Liver (tissue), 9 donors: ENCODE measurements around the gene ENTR1. TPM values are rescaled to one million over a fixed set of nuclear protein-coding genes. Genes with fewer than 3 reads are reported as not detected.

ENCODE experiments used
- DNase-seq: peaks from one replicate; pipeline ENCODE4 v3.0.0-alpha.2; 2017; ENCODE audit warnings: low spot score
- H3K27ac ChIP-seq, 2 donors: one replicate each; pipeline ENCODE4 v1.7.0; 2013; ENCODE audit warnings: inconsistent platforms in 2 of 2, low read length in 2 of 2, control low read depth in 1 of 2, low read depth in 1 of 2, mild to moderate bottlenecking in 1 of 2
- H3K27me3 ChIP-seq, 4 donors: one replicate each; pipeline versions ENCODE4 v1.6.1 to v1.7.0; 2013; ENCODE audit warnings: low read length in 3 of 4, inconsistent platforms in 1 of 4, mild to moderate bottlenecking in 1 of 4, moderate library complexity in 1 of 4; ENCODE audit not compliant: control insufficient read depth in 4 of 4, insufficient read depth in 4 of 4
- H3K36me3 ChIP-seq, 4 donors: one replicate each; pipeline versions ENCODE4 v1.6.1 to v1.7.0; 2013; ENCODE audit warnings: low read length in 3 of 4, mild to moderate bottlenecking in 3 of 4, low read depth in 1 of 4, moderate library complexity in 1 of 4; ENCODE audit not compliant: control insufficient read depth in 4 of 4, insufficient read depth in 3 of 4
- H3K4me1 ChIP-seq, 4 donors: one replicate each; pipeline versions ENCODE4 v1.6.1 to v1.7.0; 2013; ENCODE audit warnings: low read length in 3 of 4, mild to moderate bottlenecking in 3 of 4, moderate library complexity in 1 of 4; ENCODE audit not compliant: control insufficient read depth in 4 of 4, insufficient read depth in 4 of 4
- H3K4me3 ChIP-seq, 3 donors: one replicate each; pipeline versions ENCODE4 v1.6.1 to v1.7.0; 2013; ENCODE audit warnings: low read length in 3 of 3, control low read depth in 1 of 3, low read depth in 1 of 3, mild to moderate bottlenecking in 1 of 3
- H3K9ac ChIP-seq, 2 donors: one replicate each; pipeline ENCODE4 v1.7.0; 2013; ENCODE audit warnings: low read length in 2 of 2, mild to moderate bottlenecking in 2 of 2, moderate library complexity in 2 of 2, control low read depth in 1 of 2, low read depth in 1 of 2
- H3K9me3 ChIP-seq, 4 donors: one replicate each; pipeline versions ENCODE4 v1.6.1 to v1.7.0; 2013; ENCODE audit warnings: low read length in 3 of 4; ENCODE audit not compliant: control insufficient read depth in 4 of 4
- EGR1 ChIP-seq, 2 donors: IDR thresholded peaks; 2 replicates each; pipeline ENCODE4 v1.6.1; 2016 to 2018; ENCODE audit warnings: antibody characterized with exemption in 2 of 2, low read depth in 2 of 2
- FOXA2 ChIP-seq: IDR thresholded peaks from 2 replicates; pipeline ENCODE4 v1.6.1; 2016; ENCODE audit warnings: antibody characterized with exemption
- GABPA ChIP-seq, 2 donors: IDR thresholded peaks in 1 of 2; conservative IDR thresholded peaks in 1 of 2; 2 replicates each; pipeline ENCODE4 v1.6.1; 2016; ENCODE audit warnings: antibody characterized with exemption in 2 of 2, mild to moderate bottlenecking in 1 of 2, moderate library complexity in 1 of 2
- HNF4A ChIP-seq, 2 donors: conservative IDR thresholded peaks; 2 replicates each; pipeline ENCODE4 v1.6.1; 2016; ENCODE audit warnings: antibody characterized with exemption in 2 of 2, mild to moderate bottlenecking in 2 of 2
- HNF4G ChIP-seq: IDR thresholded peaks from 2 replicates; pipeline ENCODE4 v1.6.1; 2016; ENCODE audit warnings: antibody characterized with exemption
- JUND ChIP-seq, 2 donors: IDR thresholded peaks; 2 replicates each; pipeline ENCODE4 v1.6.1; 2016; ENCODE audit warnings: antibody characterized with exemption in 2 of 2
- NR2F2 ChIP-seq: IDR thresholded peaks from 2 replicates; pipeline ENCODE4 v1.6.1; 2016; ENCODE audit warnings: antibody characterized with exemption
- RAD21 ChIP-seq, 2 donors: IDR thresholded peaks; 2 replicates each; pipeline ENCODE4 v1.6.1; 2016; ENCODE audit warnings: antibody characterized with exemption in 2 of 2, mild to moderate bottlenecking in 2 of 2
- REST ChIP-seq: IDR thresholded peaks from 2 replicates; pipeline ENCODE4 v1.6.1; 2016; ENCODE audit warnings: antibody characterized with exemption, mild to moderate bottlenecking
- RXRA ChIP-seq, 2 donors: IDR thresholded peaks; 2 replicates each; pipeline ENCODE4 v1.6.1; 2017 to 2018; ENCODE audit warnings: antibody characterized with exemption in 2 of 2, mild to moderate bottlenecking in 1 of 2
- SP1 ChIP-seq: IDR thresholded peaks from 2 replicates; pipeline ENCODE4 v1.6.1; 2018; ENCODE audit warnings: antibody characterized with exemption, mild to moderate bottlenecking
- YY1 ChIP-seq: IDR thresholded peaks from 2 replicates; pipeline ENCODE4 v1.6.1; 2016; ENCODE audit warnings: antibody characterized with exemption, mild to moderate bottlenecking
- ZBTB33 ChIP-seq: IDR thresholded peaks from 2 replicates; pipeline ENCODE4 v1.6.1; 2016; ENCODE audit warnings: antibody characterized with exemption
- WGBS: extraction: QIAGEN DNeasy Blood & Tissue Kit; methylation state at CpG from one replicate; pipeline ENCODE4 v1.1.7; 2013; 5-methylcytosine and 5-hydroxymethylcytosine counted together
- polyA plus RNA-seq, 2 donors: library from polyadenylated mRNA; stranded (reverse) in 1 of 2; unstranded in 1 of 2; fragments of 200-250 nt in 1 of 2; fragments of >200 nt in 1 of 2; fragmentation: Nextera tagmentation in 1 of 2; extraction: Ambion mirVana in 1 of 2; gene quantifications; one replicate each; pipeline versions ENCODE4 v1.2.1 to v1.2.3, GENCODE V29; 2013 to 2015
- total RNA-seq, 2 donors: library from RNA; depleted of rRNA; stranded (reverse); fragments of >200 nt; gene quantifications; one replicate each; pipeline ENCODE4 v1.2.3, GENCODE V29; 2014
- TF ChIP-seq, protein P1 (sequence below): IDR thresholded peaks from 2 replicates; pipeline ENCODE4 v1.6.1; 2016; ENCODE audit warnings: antibody characterized with exemption
- TF ChIP-seq, protein P2 (sequence below): IDR thresholded peaks from 2 replicates; pipeline ENCODE4 v1.6.1; 2016; ENCODE audit warnings: antibody characterized with exemption
- TF ChIP-seq, protein P3 (sequence below): fragments of 150-350 bp; IDR thresholded peaks from 2 replicates; pipeline ENCODE4 v1.5.1; 2017; ENCODE audit warnings: improper control_type of control experiment, low read depth, low read length; ENCODE audit not compliant: missing input control
- donor health status: healthy.
- donor health status: healthy.
- donor health status: healthy.
- donor health status: healthy.
- donor health status: healthy.

ENTR1 gene
- total and polyA plus RNA-seq, 4 donors: 11.0 to 28.1 (median 19.1) TPM

DNA sequence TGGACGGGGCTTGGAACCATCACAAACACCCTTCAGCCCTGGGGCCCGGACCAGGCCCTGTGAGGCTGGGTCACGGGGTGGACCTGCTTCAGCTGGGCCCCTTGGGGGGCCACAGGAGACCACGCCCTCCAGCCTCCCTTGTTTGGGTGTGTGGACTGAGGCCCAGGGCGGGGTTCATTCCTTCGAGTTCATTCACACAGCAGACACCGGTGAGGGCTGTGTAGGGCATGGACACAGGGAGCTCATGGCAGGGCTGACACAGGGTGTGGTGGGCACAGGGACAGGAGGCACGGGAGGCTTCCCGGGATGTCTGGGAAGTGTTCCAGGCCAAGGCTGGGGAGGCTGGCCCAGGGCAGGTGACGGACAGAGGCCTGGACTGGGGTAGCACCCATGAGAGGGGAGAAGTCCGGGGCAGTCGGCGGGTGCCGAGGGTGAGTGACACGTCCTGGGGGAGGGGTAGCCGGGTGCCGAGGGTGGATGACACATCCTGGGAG lies 55.8 kb downstream of the ENTR1 start (continued):
- TF ChIP-seq, protein P1, sequence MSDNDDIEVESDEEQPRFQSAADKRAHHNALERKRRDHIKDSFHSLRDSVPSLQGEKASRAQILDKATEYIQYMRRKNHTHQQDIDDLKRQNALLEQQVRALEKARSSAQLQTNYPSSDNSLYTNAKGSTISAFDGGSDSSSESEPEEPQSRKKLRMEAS: no peak

GRCh38 chr9:136353757-136354488 lies 56.5 kb downstream of the ENTR1 start:
- DNase-seq: no peak
- no peaks in the 10 kb centered on the region for H3K36me3 ChIP-seq
- H3K27me3 ChIP-seq: no peaks in the 10 kb centered on the region
- no peaks in the 10 kb centered on the region for H3K9me3 ChIP-seq
- H3K9ac ChIP-seq: no peak overlapping the region
- peaks cover 0 to 5% (median 1%) of the 10 kb centered on the region in 4 donors for H3K4me1 ChIP-seq
- H3K27ac ChIP-seq: no peak overlapping the region
- TF ChIP-seq SP1 (no peak), RXRA (IDR thresholded peaks at IDR 0.05) (no peak), HNF4A (conservative IDR thresholded peaks at IDR 0.05) (no peak), RAD21 (IDR thresholded peaks at IDR 0.05) (no peak), ZBTB33 (no peak), NR2F2 (no peak), HNF4G (no peak), GABPA (IDR thresholded peaks at IDR 0.05 in 1 of 2, conservative IDR thresholded peaks at IDR 0.05 in 1 of 2) (no peak), YY1 (no peak), EGR1 (IDR thresholded peaks at IDR 0.05; ENCODE audit: low read depth in 2 of 2) (no peak), JUND (IDR thresholded peaks at IDR 0.05) (no peak), REST (no peak), FOXA2 (no peak)
- TF ChIP-seq, protein P1: no peak
- TF ChIP-seq, protein P2, sequence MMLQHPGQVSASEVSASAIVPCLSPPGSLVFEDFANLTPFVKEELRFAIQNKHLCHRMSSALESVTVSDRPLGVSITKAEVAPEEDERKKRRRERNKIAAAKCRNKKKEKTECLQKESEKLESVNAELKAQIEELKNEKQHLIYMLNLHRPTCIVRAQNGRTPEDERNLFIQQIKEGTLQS: no peak
- TF ChIP-seq, protein P3, sequence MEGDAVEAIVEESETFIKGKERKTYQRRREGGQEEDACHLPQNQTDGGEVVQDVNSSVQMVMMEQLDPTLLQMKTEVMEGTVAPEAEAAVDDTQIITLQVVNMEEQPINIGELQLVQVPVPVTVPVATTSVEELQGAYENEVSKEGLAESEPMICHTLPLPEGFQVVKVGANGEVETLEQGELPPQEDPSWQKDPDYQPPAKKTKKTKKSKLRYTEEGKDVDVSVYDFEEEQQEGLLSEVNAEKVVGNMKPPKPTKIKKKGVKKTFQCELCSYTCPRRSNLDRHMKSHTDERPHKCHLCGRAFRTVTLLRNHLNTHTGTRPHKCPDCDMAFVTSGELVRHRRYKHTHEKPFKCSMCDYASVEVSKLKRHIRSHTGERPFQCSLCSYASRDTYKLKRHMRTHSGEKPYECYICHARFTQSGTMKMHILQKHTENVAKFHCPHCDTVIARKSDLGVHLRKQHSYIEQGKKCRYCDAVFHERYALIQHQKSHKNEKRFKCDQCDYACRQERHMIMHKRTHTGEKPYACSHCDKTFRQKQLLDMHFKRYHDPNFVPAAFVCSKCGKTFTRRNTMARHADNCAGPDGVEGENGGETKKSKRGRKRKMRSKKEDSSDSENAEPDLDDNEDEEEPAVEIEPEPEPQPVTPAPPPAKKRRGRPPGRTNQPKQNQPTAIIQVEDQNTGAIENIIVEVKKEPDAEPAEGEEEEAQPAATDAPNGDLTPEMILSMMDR: no peak
- no peak overlapping the region for H3K4me3 ChIP-seq
- WGBS: 83% methylated on average over 13 of the region's 13 CpGs
